DMS 273 (cell line): Measurements from ENCODE around the gene FSIP1.

Source experiments
- DNase-seq: peaks from one replicate; lab custom pipeline; 2025; ENCODE audit not compliant: unreplicated experiment; lab: John Stamatoyannopoulos, UW

Gene FSIP1

DNA sequence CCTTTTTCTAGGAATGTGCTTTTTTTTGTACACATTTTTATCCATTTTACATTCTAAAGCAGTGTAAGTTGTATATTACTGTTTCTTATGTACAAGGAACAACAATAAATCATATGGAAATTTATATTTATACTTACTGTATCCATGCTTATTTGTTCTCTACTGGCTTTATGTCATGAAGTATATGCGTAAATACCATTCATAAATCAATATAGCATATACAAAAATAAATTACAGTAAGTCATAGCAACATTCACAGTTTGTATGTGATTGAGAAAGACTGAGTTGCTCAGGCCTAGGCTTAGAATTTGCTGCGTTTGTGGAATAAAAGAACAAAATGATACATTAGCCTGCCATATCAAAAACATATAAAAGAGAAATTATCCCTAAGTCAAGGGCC is 185.3 kb downstream of the FSIP1 start:
- DNase-seq, result no peak

DNA sequence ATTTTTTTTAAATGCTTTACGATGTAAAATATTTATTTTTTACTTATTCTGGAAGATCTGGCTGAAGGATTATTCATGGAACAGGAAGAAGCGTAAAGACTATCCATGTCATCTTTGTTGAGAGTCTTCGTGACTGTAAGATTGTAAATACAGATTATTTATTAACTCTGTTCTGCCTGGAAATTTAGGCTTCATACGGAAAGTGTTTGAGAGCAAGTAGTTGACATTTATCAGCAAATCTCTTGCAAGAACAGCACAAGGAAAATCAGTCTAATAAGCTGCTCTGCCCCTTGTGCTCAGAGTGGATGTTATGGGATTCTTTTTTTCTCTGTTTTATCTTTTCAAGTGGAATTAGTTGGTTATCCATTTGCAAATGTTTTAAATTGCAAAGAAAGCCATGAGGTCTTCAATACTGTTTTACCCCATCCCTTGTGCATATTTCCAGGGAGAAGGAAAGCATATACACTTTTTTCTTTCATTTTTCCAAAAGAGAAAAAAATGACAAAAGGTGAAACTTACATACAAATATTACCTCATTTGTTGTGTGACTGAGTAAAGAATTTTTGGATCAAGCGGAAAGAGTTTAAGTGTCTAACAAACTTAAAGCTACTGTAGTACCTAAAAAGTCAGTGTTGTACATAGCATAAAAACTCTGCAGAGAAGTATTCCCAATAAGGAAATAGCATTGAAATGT is 186.1 kb downstream of the FSIP1 start:
- DNase-seq, result no peak

DNA sequence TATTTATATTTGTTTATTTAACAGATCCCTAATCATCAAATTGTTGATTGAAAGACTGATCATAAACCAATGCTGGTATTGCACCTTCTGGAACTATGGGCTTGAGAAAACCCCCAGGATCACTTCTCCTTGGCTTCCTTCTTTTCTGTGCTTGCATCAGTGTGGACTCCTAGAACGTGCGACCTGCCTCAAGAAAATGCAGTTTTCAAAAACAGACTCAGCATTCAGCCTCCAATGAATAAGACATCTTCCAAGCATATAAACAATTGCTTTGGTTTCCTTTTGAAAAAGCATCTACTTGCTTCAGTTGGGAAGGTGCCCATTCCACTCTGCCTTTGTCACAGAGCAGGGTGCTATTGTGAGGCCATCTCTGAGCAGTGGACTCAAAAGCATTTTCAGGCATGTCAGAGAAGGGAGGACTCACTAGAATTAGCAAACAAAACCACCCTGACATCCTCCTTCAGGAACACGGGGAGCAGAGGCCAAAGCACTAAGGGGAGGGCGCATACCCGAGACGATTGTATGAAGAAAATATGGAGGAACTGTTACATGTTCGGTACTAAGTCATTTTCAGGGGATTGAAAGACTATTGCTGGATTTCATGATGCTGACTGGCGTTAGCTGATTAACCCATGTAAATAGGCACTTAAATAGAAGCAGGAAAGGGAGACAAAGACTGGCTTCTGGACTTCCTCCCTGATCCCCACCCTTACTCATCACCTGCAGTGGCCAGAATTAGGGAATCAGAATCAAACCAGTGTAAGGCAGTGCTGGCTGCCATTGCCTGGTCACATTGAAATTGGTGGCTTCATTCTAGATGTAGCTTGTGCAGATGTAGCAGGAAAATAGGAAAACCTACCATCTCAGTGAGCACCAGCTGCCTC is 187.1 kb downstream of the FSIP1 start:
- DNase-seq, result no peak

DNA sequence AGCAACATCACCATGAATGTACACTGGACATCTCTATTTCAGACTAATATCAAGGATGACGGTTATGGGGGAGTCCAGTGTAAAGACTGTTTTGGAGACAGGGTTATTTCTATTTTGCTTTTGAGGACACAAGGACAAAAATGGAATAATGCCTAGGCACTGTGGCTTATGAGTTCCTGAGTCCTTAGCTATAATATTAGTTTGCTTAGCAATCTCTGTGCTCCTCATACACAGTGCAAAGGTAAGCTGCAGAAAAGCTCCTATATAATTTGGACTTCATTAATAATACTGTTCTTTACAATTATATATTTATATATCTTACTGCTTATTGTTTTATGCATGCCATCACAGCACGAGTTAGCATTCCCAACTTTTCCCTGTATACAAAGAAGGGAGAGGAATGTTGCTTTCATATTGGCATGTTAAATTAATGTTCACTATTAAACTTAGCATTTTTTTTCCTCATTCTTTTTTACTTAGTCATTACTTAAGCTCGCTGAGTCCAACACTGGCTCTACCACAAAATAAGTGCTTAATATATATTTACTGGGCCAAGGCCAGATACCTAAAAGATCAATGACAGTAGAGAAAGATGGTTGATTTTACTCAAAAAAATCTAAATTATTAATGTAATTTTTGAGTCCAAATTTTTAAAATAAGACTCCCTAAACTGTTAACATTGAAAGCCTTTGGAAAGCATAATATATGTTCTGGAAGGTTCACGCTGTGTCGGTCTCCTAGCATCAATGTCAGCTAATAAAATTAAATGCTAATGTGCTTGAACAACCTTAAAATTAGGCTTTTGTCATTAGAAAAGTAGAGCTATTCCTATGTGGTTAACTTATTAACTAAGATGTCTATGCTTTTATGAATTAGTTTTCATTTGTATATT is 187.9 kb downstream of the FSIP1 start:
- DNase-seq, result no peak

DNA sequence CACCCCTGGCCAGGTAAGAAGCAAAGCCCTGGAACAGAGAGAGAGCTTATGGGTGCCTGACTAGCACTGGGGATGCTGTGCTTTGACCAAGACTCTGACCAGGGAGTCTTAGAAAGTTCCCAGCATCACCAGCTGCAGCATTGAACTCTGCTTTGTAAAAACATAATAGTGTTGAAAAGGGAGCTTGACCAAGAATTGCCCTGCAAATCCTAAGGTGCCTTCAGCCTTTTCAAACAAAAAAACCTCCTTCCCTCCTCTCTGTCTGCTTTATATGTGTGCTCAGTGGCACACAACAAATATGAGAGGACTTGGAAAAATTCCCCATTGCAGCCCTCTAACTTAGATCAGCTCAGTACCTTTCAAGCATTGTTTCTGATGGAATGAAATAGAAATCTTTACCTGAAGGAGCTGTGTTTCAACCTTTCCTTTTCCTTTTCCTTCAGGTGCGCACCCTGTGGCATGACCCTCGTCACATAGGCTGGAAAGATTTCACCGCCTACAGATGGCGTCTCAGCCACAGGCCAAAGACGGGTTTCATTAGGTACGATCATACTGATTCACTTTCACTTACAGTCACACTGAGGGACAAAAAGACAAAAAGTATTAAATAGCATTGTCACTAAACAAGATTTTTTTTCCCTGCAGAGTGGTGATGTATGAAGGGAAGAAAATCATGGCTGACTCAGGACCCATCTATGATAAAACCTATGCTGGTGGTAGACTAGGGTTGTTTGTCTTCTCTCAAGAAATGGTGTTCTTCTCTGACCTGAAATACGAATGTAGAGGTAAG is 188.8 kb downstream of the FSIP1 start:
- no peak for DNase-seq

DNA sequence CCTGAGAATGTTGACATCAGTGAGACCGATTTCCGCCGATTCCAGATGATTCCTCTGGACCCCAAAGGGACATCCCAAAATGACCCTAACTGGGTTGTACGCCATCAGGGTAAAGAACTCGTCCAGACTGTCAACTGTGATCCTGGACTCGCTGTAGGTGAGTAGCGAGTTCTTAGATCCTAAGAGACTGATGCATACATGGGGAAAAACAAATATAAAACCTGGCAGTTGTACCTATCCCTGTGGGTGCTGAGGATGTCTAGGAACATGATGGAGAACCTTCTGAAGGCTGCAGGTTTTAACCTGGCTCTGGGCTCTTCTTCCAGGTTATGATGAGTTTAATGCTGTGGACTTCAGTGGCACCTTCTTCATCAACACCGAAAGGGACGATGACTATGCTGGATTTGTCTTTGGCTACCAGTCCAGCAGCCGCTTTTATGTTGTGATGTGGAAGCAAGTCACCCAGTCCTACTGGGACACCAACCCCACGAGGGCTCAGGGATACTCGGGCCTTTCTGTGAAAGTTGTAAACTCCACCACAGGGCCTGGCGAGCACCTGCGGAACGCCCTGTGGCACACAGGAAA is 189.5 kb downstream of the FSIP1 start:
- no peak for DNase-seq

DNA sequence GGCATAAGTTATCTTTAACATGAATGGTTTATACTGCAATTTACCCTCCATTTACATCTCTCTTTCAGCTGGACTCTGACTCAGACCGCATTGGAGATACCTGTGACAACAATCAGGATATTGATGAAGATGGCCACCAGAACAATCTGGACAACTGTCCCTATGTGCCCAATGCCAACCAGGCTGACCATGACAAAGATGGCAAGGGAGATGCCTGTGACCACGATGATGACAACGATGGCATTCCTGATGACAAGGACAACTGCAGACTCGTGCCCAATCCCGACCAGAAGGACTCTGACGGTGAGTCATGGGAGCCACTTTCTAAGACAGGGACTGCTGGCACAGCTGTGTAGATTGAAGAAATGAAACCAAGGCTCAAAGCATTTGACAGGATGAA is 190.1 kb downstream of the FSIP1 start:
- no peak for DNase-seq

DNA sequence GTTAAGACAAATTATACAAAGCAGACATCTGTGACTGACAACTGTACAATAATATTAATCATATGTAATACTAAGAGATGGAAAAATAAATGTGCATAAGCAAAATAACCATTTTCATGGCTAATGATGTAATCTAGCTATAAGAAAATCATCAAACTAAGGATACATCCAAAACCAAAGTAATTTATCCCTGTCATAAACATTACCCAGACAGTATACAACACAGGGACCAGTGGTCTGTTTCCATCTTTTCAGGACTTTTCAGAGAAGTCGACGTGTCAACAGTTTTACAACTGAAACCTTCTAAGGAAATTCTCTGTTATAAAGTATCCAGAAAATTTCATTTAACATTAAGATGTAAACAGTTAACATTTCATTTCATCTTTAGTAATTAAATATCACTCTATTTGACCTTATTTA is 190.7 kb downstream of the FSIP1 start:
- DNase-seq, result no peak

DNA sequence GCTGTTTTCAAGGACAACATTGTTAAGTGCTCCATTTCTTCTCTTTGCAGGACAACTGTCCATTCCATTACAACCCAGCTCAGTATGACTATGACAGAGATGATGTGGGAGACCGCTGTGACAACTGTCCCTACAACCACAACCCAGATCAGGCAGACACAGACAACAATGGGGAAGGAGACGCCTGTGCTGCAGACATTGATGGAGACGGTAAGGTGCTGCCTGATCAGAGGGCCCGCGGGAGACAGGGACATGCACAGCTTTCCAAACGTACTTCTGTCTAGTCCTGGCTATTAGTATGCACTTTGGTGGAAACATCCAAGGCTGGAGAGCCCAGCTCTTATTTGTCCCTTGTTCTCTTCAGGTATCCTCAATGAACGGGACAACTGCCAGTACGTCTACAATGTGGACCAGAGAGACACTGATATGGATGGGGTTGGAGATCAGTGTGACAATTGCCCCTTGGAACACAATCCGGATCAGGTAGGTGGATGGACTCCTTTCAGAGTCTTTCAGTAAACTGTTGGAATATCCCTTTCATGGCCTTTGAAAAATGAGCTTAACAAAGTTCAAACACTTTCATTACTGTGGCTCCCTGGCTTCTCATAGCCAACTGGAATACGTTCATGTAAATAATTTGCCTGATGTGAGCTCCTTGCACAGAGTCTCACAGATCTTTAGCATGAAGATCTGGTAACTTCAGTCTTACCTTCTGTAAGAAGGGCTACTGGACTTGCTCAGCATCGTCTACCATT is 191.3 kb downstream of the FSIP1 start:
- DNase-seq, result no peak

DNA sequence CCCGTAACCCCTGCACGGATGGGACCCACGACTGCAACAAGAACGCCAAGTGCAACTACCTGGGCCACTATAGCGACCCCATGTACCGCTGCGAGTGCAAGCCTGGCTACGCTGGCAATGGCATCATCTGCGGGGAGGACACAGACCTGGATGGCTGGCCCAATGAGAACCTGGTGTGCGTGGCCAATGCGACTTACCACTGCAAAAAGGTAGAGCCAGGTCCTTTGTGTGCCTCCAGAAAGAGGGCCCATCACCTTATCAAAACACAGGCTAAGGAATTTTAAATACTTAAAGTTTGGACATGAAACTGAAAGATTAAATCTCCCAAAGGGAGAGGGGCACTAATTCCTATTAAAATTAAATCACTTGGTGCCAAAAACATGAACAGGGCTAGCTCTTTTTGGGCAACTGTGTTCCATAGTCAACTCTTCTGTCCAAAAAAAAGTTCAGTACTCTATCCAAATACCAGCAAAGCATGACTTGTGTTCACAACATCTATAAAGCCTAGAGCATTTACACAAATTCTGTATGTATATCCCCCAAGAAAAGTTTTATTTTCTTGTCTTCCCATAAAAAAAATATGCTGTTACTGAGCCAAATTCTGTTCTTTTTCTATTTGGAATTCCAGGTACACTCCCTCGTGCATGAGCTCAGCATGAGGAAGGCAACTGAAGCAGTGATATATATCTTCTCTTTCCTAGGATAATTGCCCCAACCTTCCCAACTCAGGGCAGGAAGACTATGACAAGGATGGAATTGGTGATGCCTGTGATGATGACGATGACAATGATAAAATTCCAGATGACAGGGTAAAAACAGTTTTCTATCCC is 192.6 kb downstream of the FSIP1 start:
- no peak for DNase-seq

DNA sequence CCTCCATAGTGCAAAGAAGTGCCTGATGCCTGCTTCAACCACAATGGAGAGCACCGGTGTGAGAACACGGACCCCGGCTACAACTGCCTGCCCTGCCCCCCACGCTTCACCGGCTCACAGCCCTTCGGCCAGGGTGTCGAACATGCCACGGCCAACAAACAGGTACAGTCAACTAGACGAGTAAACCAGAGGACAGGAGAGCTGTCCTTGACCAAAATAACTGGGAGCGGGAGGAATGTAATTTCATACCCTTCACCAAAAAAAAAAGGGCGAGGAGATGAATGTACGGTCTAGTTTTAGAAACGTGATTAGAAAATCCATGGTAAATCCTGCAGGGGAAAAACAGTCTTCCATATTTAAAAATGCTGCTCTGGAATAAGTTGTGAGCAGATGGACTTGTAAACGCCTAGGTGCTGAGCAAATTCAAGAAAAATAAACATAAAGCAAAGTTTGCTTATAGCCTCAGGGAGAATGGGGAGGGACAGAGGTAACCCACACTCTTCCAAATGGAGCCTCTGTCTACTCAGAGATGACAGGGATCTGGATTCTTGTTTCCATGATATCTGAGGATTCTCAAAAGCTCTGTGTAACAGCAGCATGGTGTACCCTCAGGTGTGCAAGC is 193.3 kb downstream of the FSIP1 start:
- DNase-seq, result no peak

DNA sequence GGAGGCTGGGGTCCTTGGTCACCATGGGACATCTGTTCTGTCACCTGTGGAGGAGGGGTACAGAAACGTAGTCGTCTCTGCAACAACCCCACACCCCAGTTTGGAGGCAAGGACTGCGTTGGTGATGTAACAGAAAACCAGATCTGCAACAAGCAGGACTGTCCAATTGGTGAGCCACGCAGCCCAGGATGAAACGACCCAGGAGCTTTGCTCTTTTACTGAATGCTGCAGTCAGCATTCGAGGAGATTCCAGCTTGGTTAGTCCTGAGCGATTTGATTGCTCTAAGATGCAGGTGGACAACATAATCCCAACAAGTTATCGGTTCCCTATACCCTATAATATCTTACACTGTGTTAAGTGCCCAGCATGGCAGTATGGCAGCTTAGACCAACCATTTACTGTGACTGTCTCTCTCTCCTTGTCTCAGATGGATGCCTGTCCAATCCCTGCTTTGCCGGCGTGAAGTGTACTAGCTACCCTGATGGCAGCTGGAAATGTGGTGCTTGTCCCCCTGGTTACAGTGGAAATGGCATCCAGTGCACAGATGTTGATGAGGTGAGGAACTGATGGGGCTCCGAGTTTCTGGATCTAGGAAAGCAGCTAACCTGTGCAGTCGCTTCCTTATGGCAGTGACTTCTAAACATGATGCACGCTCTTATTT is 194.0 kb downstream of the FSIP1 start:
- DNase-seq, result no peak

DNA sequence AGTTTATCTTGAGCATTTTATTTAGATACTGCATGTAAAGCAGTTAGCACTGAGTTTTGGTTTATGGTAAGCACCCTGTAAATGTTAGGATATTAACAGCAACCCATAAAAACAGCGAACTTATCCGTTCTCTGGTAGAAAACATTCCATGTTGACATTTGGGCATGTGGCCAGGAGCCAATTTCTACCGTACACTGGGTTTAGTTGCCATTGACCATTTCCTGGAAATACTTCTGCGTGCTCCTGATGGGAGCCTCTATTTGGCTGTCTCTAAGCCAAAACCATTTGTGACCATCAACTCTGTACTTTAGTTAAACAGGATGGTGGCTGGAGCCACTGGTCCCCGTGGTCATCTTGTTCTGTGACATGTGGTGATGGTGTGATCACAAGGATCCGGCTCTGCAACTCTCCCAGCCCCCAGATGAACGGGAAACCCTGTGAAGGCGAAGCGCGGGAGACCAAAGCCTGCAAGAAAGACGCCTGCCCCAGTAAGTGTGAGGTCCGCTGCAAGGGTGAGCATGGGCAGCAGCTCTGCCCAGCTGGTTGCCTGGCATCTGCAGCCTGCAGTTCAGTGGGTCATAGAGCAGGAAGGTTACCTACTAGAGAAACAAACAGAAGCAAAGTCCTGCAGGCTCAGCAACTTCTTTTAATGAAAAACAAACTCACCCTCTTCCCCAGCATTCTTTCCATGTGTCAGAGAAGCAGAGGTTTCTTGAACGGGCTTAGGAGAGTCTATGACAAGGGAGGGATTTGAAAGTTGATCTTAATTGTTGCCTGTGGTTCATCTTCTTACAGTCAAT is 194.7 kb downstream of the FSIP1 start:
- no peak for DNase-seq

DNA sequence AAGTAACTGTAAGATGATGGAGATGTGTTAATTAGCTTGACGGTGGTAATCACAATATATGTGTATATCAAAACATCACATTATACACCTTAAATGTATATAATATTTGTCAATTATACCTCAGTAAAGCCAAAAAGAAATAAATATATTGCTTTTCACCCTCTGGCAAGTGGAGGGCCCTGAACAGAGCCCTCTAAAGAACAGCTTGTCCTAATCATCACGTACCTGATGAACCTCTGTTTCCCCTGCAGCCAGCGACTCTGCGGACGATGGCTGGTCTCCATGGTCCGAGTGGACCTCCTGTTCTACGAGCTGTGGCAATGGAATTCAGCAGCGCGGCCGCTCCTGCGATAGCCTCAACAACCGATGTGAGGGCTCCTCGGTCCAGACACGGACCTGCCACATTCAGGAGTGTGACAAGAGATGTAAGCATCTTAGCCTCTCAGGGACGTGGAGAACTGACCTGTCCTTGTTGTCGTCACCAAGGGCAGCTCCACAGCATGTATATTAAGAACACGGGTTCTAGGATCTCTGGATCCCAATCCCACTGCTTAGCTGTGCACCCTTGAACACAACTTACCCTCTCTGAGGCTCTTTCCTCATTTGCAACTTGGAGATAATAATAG is 195.4 kb downstream of the FSIP1 start:
- DNase-seq, result no peak

DNA sequence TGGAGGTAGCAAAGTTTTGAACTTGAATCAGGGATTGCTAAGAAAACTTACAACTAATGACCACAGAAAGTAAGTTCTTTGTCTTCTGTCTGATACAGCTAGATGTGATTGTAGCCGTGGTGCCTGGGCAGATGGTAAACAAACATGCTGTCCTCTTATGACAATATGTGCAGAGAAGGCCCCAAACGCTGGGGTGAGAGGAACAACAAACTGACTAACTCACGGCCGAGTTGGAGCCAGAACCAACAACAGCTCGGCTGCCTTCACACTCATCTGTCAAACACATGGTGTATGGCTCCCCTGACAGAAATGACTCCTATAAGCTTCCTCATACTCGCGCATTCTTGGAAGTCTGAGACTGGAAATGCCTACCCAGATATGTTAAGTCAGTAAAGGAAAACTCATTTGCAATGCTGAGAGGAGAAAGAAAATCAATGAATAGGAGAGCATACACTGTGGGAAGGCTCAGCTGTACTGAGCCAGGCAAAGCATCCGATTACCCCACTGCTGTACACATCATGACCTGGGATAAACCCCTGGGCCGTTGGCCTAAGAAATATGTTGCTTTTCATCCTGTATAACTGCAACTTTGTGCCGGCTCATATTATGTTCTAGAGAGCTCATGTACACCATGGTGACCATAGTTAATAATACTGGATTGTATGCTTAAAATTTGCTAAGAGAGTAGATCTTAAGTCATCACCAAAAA is 196.1 kb downstream of the FSIP1 start:
- DNase-seq, result peak; percentile 1

DNA sequence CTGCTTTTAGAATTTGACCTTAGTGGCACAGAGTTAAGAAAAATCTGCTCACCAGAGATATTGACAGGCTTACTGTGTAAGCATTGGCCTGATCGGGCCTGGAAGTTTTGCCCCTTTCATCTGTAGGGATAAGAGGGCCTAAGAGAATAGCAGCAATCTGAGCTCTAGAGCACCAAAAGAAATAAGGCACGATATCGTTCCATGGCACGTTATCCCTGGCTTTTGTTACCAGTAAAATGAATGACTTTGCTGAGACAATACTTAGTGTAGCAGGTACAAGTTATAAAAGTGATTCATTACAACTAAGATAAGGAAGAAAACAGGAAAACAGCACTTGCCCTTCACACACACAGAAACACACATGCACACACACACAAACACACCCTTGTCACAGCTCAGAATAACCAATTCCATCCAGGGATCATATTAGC is 196.8 kb downstream of the FSIP1 start:
- no peak for DNase-seq
